GM23248 (cell line): Measurements from ENCODE around the gene TAL1. TPM values are rescaled to one million over a fixed set of nuclear protein-coding genes. Genes with fewer than 3 reads are reported as not detected.
"Not testable (repeated sequence)": the region's sequence is repeated elsewhere in the genome, so short reads cannot be mapped to it uniquely, and the experiment has no call there.

ENCODE experiments used
- DNase-seq: peaks from one replicate; pipeline ENCODE4 v3.0.0-alpha.2; 2015
- H2AFZ ChIP-seq: fragments of 200-600 bp; sonication (generic); 2 replicates; pipeline ENCODE4 v1.6.1; 2016; ENCODE audit warnings: antibody characterized with exemption
- H3F3A ChIP-seq: fragments of 200-600 bp; sonication (generic); 2 replicates; pipeline ENCODE4 v1.6.1; 2016; ENCODE audit warnings: mild to moderate bottlenecking, antibody characterized with exemption, mixed run types; ENCODE audit not compliant: insufficient read depth
- H3K27ac ChIP-seq: fragments of 200-600 bp; sonication (generic); 2 replicates; pipeline ENCODE4 v1.5.1; 2016; ENCODE audit warnings: mild to moderate bottlenecking
- H3K27me3 ChIP-seq: fragments of 200-600 bp; sonication (generic); replicated peaks from 2 replicates; pipeline ENCODE4 v1.6.1; 2016; ENCODE audit warnings: mild to moderate bottlenecking; ENCODE audit not compliant: insufficient read depth
- H3K36me3 ChIP-seq: fragments of 200-600 bp; sonication (generic); 2 replicates; pipeline ENCODE4 v1.6.1; 2016; ENCODE audit warnings: low read depth, mild to moderate bottlenecking
- H3K4me1 ChIP-seq: fragments of 200-600 bp; sonication (generic); 2 replicates; pipeline ENCODE4 v1.6.1; 2016; ENCODE audit warnings: mild to moderate bottlenecking; ENCODE audit not compliant: insufficient read depth
- H3K4me2 ChIP-seq: fragments of 200-600 bp; sonication (generic); one replicate; pipeline ENCODE4 v1.6.1; 2016; ENCODE audit warnings: mild to moderate bottlenecking; ENCODE audit not compliant: unreplicated experiment
- H3K4me3 ChIP-seq: fragments of 200-600 bp; sonication (generic); 2 replicates; pipeline ENCODE4 v1.5.1; 2016; ENCODE audit warnings: mild to moderate bottlenecking
- H3K79me2 ChIP-seq: fragments of 200-600 bp; sonication (generic); 2 replicates; pipeline ENCODE4 v1.6.1; 2016; ENCODE audit warnings: mild to moderate bottlenecking; ENCODE audit not compliant: insufficient read depth
- H3K9ac ChIP-seq: fragments of 200-600 bp; sonication (generic); 2 replicates; pipeline ENCODE4 v1.6.1; 2016; ENCODE audit warnings: mild to moderate bottlenecking
- H3K9me2 ChIP-seq: fragments of 200-600 bp; sonication (generic); 2 replicates; pipeline ENCODE4 v1.6.1; 2016; ENCODE audit warnings: mixed run types, mild to moderate bottlenecking, moderate library complexity; ENCODE audit not compliant: insufficient read depth
- H3K9me3 ChIP-seq: fragments of 200-600 bp; sonication (generic); one replicate; pipeline ENCODE4 v1.6.1; 2017; ENCODE audit warnings: low read depth
- H4K20me1 ChIP-seq: fragments of 200-600 bp; sonication (generic); 2 replicates; pipeline ENCODE4 v1.6.0; 2016; ENCODE audit not compliant: insufficient read depth
- EZH2 ChIP-seq: fragments of 200-600 bp; sonication (generic); IDR thresholded peaks from 2 replicates; pipeline ENCODE4 v1.6.1; 2018; ENCODE audit warnings: antibody characterized with exemption, mild to moderate bottlenecking; ENCODE audit not compliant: insufficient read depth, poor library complexity, severe bottlenecking
- EZH2phosphoT487 ChIP-seq: fragments of 200-600 bp; sonication (generic); IDR thresholded peaks from 2 replicates; pipeline ENCODE4 v1.6.1; 2018; ENCODE audit warnings: antibody characterized with exemption, moderate library complexity, mild to moderate bottlenecking, low read depth; ENCODE audit not compliant: insufficient read depth
- WGBS, 2 experiments: methylation state at CpG; one replicate each; pipeline ENCODE4 v1.1.6; 2015 to 2017; ENCODE audit warnings: low lambda C conversion rate in 2 of 2, low coverage in 1 of 2; ENCODE audit errors: missing lambda C conversion rate in 2 of 2; 5-methylcytosine and 5-hydroxymethylcytosine counted together
- in situ Hi-C: fragments of 300-500 bp; cut with MboI; formaldehyde crosslinking; loops from 2 replicates; pipeline ENCODE4 v1.15.0; 2020
- polyA plus RNA-seq: library from polyadenylated mRNA; unstranded; fragments of >200 nt; fragmentation: Nextera tagmentation; extraction: Ambion mirVana; gene quantifications from 2 replicates; pipeline ENCODE4 v1.2.1, GENCODE V29; 2016
- total RNA-seq: library from RNA; depleted of rRNA; stranded (reverse); fragments of >200 nt; shearing (Covaris generic); gene quantifications from 2 replicates; pipeline ENCODE4 v1.2.3, GENCODE V29; 2014; rRNA removed

TAL1 gene
- not detected in 2 replicates for total RNA-seq
- polyA plus RNA-seq: not detected in 2 replicates

DNA sequence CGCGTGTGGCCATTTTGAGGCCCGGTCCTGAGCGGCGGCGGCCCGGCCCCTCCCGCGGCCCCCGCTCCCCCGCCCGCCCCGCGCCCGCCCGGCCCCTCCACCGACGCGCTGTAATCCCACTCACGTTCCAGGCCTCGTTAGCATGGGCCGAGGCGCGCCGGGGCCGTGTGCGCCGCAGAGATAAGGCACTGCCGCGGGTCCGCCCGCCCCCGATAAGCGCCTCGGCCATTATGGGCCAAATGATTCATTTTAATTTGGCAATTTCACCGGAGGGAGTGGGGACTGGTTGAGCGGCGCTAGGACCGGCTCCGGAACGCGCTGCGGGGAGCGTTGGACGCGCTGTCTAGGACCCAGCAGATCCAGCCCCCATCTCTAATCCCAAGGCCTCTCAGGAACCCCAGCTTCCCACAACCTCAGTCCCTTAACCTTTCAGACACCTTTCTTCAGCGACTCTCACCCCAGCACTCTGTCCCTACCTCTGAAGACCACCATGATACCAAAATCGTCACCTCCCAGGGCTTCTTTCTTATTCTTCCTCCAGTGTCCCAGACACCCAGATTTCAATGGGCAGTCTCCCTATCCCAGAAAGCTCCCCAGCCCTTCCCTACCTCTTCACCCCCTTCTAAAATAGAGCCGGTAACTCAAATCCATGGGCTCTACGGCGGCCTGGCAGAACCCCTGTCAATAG, at the start of gene TAL1:
TAL1 (minus strand) TSS at position 39 of the 688 bp plus-strand sequence. CDS start 6,337 bp downstream, outside the sequence.
- DNase-seq: no peak
- no peaks in the 10 kb centered on the region for H3K79me2 ChIP-seq
- peaks cover 69% of the 10 kb centered on the region for H3K27me3 ChIP-seq
- TF ChIP-seq EZH2phosphoT487: no peak
- TF ChIP-seq EZH2: peak; percentile 67
- no peaks in the 10 kb centered on the region for H3K9me3 ChIP-seq
- no peaks in the 10 kb centered on the region for H3F3A ChIP-seq
- 29 to 47% methylated on average over 35 to 51 of the region's 51 CpGs for WGBS, 2 experiments
- no peak within 1 kb of the TSS for H3K27ac ChIP-seq
- H3K4me2 ChIP-seq: no peak within 1 kb of the TSS
- H4K20me1 ChIP-seq: no peaks in the 10 kb centered on the region
- no peak within 1 kb of the TSS for H2AFZ ChIP-seq
- no peak within 1 kb of the TSS for H3K9ac ChIP-seq
- H3K4me3 ChIP-seq: no peak within 1 kb of the TSS
- no peaks in the 10 kb centered on the region for H3K9me2 ChIP-seq
- H3K36me3 ChIP-seq: no peaks in the 10 kb centered on the region
- in situ Hi-C loops: no loop called here
- no peaks in the 10 kb centered on the region for H3K4me1 ChIP-seq

DNA sequence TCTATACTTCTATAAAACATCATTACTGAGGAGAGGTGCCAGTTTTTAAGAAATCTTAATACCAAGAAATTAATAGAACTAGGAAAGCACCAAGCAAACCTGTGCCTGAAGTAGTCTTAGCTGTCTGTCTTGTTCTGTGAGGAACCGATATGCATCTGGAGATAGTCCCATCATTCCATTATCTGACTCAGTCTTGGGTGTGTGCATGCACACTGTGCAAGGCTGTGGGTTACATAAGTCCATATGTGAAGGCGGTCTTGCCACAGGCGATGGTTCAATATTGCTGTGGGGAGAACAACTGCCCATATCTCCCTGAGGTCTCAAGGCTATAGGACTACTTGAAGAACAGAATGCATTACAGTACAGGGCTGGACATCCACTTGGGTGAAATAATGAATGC, 48.1 kb upstream of the TAL1 start:
- no peak overlapping the region for H3K27ac ChIP-seq
- peak; percentile 56 for DNase-seq
- 55 to 65% methylated on average over 3 of the region's 3 CpGs for WGBS, 2 experiments

GRCh38 chr1:47276850-47277249, 44.8 kb upstream of the TAL1 start:
- H3K4me3 ChIP-seq: no peak overlapping the region
- no peak overlapping the region for H3K9ac ChIP-seq
- H3K27me3 ChIP-seq: no peaks in the 10 kb centered on the region
- TF ChIP-seq EZH2 (no peak), EZH2phosphoT487 (no peak)
- peaks cover 61% of the 10 kb centered on the region for H3K79me2 ChIP-seq
- DNase-seq: no peak
- no peaks in the 10 kb centered on the region for H4K20me1 ChIP-seq
- no peak overlapping the region for H3K4me2 ChIP-seq
- H3K9me3 ChIP-seq: no peaks in the 10 kb centered on the region
- H2AFZ ChIP-seq: no peak overlapping the region
- in situ Hi-C loops: no loop called here
- 92 to 96% methylated on average over 2 of the region's 2 CpGs for WGBS, 2 experiments
- 0 out of 2 replicates have a peak, but pooled peaks cover 4% of the 10 kb centered on the region for H3F3A ChIP-seq
- no peak overlapping the region for H3K27ac ChIP-seq
- no peaks in the 10 kb centered on the region; the same call in 1 of the 2 replicates for H3K36me3 ChIP-seq
- no peaks in the 10 kb centered on the region for H3K9me2 ChIP-seq
- H3K4me1 ChIP-seq: peaks cover 6% of the 10 kb centered on the region; the same call in 1 of the 2 replicates

More for the DNA sequence above, 48.1 kb upstream of the TAL1 start:
- H3F3A ChIP-seq: 0 out of 2 replicates have a peak, but pooled peaks cover 4% of the 10 kb centered on the region
- no peaks in the 10 kb centered on the region for H3K27me3 ChIP-seq
- no peak overlapping the region for H3K4me3 ChIP-seq
- peaks cover 6% of the 10 kb centered on the region; the same call in 1 of the 2 replicates for H3K4me1 ChIP-seq
- no peak overlapping the region for H3K9ac ChIP-seq
- H2AFZ ChIP-seq: no peak overlapping the region
- H3K4me2 ChIP-seq: no peak overlapping the region
- H3K9me2 ChIP-seq: no peaks in the 10 kb centered on the region
- peaks cover 46% of the 10 kb centered on the region; the same call in 1 of the 2 replicates for H3K79me2 ChIP-seq
- H3K9me3 ChIP-seq: no peaks in the 10 kb centered on the region
- no peaks in the 10 kb centered on the region; the same call in 1 of the 2 replicates for H3K36me3 ChIP-seq
- H4K20me1 ChIP-seq: no peaks in the 10 kb centered on the region
- in situ Hi-C loops: no loop called here
- TF ChIP-seq EZH2: no peak
- no peak for TF ChIP-seq EZH2phosphoT487

- H3K9me2 ChIP-seq, H3K4me2 ChIP-seq, H3K36me3 ChIP-seq, H3K4me3 ChIP-seq, H3K9ac ChIP-seq, H3K4me1 ChIP-seq, DNase-seq, H3K27ac ChIP-seq, H3K9me3 ChIP-seq, H3F3A ChIP-seq, in situ Hi-C loops, H3K27me3 ChIP-seq, H4K20me1 ChIP-seq, H2AFZ ChIP-seq: not testable (repeated sequence)
- 90 to 91% methylated on average over 7 of the region's 7 CpGs for WGBS, 2 experiments
- peaks cover 61% of the 10 kb centered on the region for H3K79me2 ChIP-seq
Measured at GRCh38 chr1:47275811-47276210, 43.8 kb upstream of the TAL1 start.

- H3K4me2 ChIP-seq, H3K9ac ChIP-seq, H3K79me2 ChIP-seq, in situ Hi-C loops, H3F3A ChIP-seq, H3K27ac ChIP-seq, H3K9me3 ChIP-seq, H3K4me3 ChIP-seq, H2AFZ ChIP-seq, H3K9me2 ChIP-seq, H3K27me3 ChIP-seq, H4K20me1 ChIP-seq, DNase-seq, H3K4me1 ChIP-seq: not testable (repeated sequence)
- H3K36me3 ChIP-seq: 0 out of 2 replicates have a peak, but pooled peaks cover 10% of the 10 kb centered on the region
- 93 to 95% methylated on average over 8 of the region's 8 CpGs for WGBS, 2 experiments
Measured at GRCh38 chr1:47265529-47265928, 33.5 kb upstream of the TAL1 start.
